Fibroblast of skin of left quadriceps (primary cell): ENCODE measurements around the gene SMIM15.
A peak's percentile ranks its signal among the peaks of the same experiment; 100 is the strongest.

Experiments used
- DNase-seq, 2 experiments: peaks; one replicate each; pipeline ENCODE4 v3.0.0-alpha.2; 2013; ENCODE audit warnings: low read depth in 2 of 2

Gene SMIM15

GRCh38 chr5:61159836-61160235 is 2.4 kb downstream of the SMIM15 start:
- no peak for DNase-seq

- DNase-seq, result no peak
These were observed 3.2 kb downstream of the SMIM15 start for GRCh38 chr5:61159070-61159469.

GRCh38 chr5:61151893-61152292 is 10.4 kb downstream of the SMIM15 start:
- no peak for DNase-seq

- DNase-seq, result no peak
These were observed 13.8 kb downstream of the SMIM15 start for GRCh38 chr5:61148515-61148914.

GRCh38 chr5:61142811-61143210 is 19.5 kb downstream of the SMIM15 start:
- DNase-seq, result no peak

- no peak for DNase-seq
These were observed 19.9 kb downstream of the SMIM15 start for GRCh38 chr5:61142391-61142790.

- no peak for DNase-seq
These were observed 20.5 kb downstream of the SMIM15 start for GRCh38 chr5:61141801-61142200.

GRCh38 chr5:61139931-61140330 is 22.3 kb downstream of the SMIM15 start:
- no peak for DNase-seq

- no peak for DNase-seq
These were observed 23.0 kb downstream of the SMIM15 start for GRCh38 chr5:61139094-61139873.

- no peak for DNase-seq
These were observed 24.4 kb downstream of the SMIM15 start for GRCh38 chr5:61137835-61138234.

GRCh38 chr5:61132559-61132958 is 29.7 kb downstream of the SMIM15 start:
- DNase-seq, result peak; percentile 41 to 42

- DNase-seq, result no peak
These were observed 32.0 kb downstream of the SMIM15 start for GRCh38 chr5:61130289-61130688.

GRCh38 chr5:61123145-61123544 is 39.1 kb downstream of the SMIM15 start:
- no peak for DNase-seq

- DNase-seq, result no peak
These were observed 41.7 kb downstream of the SMIM15 start for GRCh38 chr5:61120534-61120933.

- no peak for DNase-seq
These were observed 43.2 kb downstream of the SMIM15 start for GRCh38 chr5:61119066-61119465.

- no peak for DNase-seq
These were observed 46.3 kb downstream of the SMIM15 start for GRCh38 chr5:61115968-61116367.

- no peak for DNase-seq
These were observed 47.8 kb downstream of the SMIM15 start for GRCh38 chr5:61114441-61114840.
